ENCODE measurements around the gene DNPH1.

DNA sequence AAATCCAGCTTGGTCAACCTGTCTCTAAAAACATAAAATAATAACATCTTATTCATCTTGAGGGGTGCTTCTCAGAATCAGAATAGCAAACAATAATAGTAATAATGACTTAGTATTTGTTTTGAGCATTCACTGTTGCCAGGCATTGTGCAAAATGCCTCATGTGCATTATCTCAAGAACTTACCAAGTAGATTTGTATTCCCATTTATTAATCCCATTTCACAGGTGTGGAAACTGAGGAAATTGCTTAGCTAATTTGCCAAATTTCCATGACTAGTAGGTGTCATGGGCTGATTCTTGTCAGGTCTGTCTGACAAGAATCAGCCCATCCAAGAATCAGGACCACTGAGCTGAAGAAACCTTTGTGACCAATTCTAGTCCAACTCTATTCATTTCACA is 19.5 kb upstream of the DNPH1 start:
- TF ChIP-seq POLR2A (IDR thresholded peaks at IDR 0.05; ENCODE audit: low read depth, low read length), result no peak
- TF ChIP-seq, protein P1, sequence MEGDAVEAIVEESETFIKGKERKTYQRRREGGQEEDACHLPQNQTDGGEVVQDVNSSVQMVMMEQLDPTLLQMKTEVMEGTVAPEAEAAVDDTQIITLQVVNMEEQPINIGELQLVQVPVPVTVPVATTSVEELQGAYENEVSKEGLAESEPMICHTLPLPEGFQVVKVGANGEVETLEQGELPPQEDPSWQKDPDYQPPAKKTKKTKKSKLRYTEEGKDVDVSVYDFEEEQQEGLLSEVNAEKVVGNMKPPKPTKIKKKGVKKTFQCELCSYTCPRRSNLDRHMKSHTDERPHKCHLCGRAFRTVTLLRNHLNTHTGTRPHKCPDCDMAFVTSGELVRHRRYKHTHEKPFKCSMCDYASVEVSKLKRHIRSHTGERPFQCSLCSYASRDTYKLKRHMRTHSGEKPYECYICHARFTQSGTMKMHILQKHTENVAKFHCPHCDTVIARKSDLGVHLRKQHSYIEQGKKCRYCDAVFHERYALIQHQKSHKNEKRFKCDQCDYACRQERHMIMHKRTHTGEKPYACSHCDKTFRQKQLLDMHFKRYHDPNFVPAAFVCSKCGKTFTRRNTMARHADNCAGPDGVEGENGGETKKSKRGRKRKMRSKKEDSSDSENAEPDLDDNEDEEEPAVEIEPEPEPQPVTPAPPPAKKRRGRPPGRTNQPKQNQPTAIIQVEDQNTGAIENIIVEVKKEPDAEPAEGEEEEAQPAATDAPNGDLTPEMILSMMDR (IDR thresholded peaks at IDR 0.05 in 2 of 3, conservative IDR thresholded peaks at IDR 0.05 in 1 of 3; ENCODE audit: control insufficient read depth in 2 of 3, extremely low read depth in 1 of 3, insufficient read depth in 1 of 3, low read depth in 3 of 3, low read length in 3 of 3), result no peak
